GM19372 (cell line): ENCODE data around the gene BBS9.
"Not testable (repeated sequence)": the region's sequence is repeated elsewhere in the genome, so short reads cannot be mapped to it uniquely, and the experiment has no call there.

Source experiments
- ATAC-seq: cut with Tn5 transposase; IDR thresholded peaks from one replicate; pipeline ENCODE4 v1.9.1; 2021; ENCODE audit warnings: mild to moderate bottlenecking, low read depth, moderate library complexity; ENCODE audit not compliant: unreplicated experiment

Gene BBS9

GRCh38 chr7:33128990-33129805 lies at the start of gene BBS9:
Gene BBS9, plus strand, starts transcription at chr7:33129564. Its CDS starts 16,689 bp downstream, at chr7:33146253.
- ATAC-seq = peak; percentile 98

- no peak for ATAC-seq
Observed at GRCh38 chr7:33079763-33080690, 49.3 kb upstream of the BBS9 start.

GRCh38 chr7:33087356-33087755 lies 42.0 kb upstream of the BBS9 start:
- no peak for ATAC-seq

- no peak for ATAC-seq
Observed at GRCh38 chr7:33087858-33088257, 41.5 kb upstream of the BBS9 start.

GRCh38 chr7:33089142-33089541 lies 40.2 kb upstream of the BBS9 start:
- ATAC-seq = no peak

GRCh38 chr7:33091111-33091531 lies 38.2 kb upstream of the BBS9 start:
- ATAC-seq = no peak

- no peak for ATAC-seq
Observed at GRCh38 chr7:33091641-33092191, 37.6 kb upstream of the BBS9 start.

GRCh38 chr7:33093266-33093665 lies 36.1 kb upstream of the BBS9 start:
- ATAC-seq = no peak

- ATAC-seq = not testable (repeated sequence)
Observed at GRCh38 chr7:33094745-33095275, 34.6 kb upstream of the BBS9 start.

- no peak for ATAC-seq
Observed at GRCh38 chr7:33099154-33099940, 30.0 kb upstream of the BBS9 start.

GRCh38 chr7:33100770-33101169 lies 28.6 kb upstream of the BBS9 start:
- ATAC-seq = no peak

- no peak for ATAC-seq
Observed at GRCh38 chr7:33101906-33102305, 27.5 kb upstream of the BBS9 start.

- peak; percentile 36 for ATAC-seq
Observed at GRCh38 chr7:33107136-33108066, 22.0 kb upstream of the BBS9 start.

- peak; percentile 5 for ATAC-seq
Observed at GRCh38 chr7:33108554-33109004, 20.8 kb upstream of the BBS9 start.

GRCh38 chr7:33109005-33109757 lies 20.2 kb upstream of the BBS9 start, which contains the start of gene RP9:
Gene RP9, minus strand, starts transcription at chr7:33109404. Its CDS starts 32 bp downstream, at chr7:33109372.
- ATAC-seq = peak; percentile 83

- no peak for ATAC-seq
Observed at GRCh38 chr7:33109758-33110238, 19.6 kb upstream of the BBS9 start.

- ATAC-seq = no peak
Observed at GRCh38 chr7:33111614-33112013, 17.8 kb upstream of the BBS9 start.

- ATAC-seq = no peak
Observed at GRCh38 chr7:33114976-33115375, 14.4 kb upstream of the BBS9 start.
